ENCODE results near the gene SLIT1.
A peak's percentile ranks its signal among the peaks of the same experiment; 100 is the strongest.

Gene SLIT1

GRCh38 chr10:97185326-97186058 is at the start of gene SLIT1:
Gene SLIT1 (minus strand): TSS chr10:97185959. CDS start chr10:97185674, 285 bp downstream.
- TF ChIP-seq JUND (IDR thresholded peaks at IDR 0.05; ENCODE audit: low read depth) = no peak
- DNase-seq (ENCODE audit: low read depth in 1 of 2, low spot score in 1 of 2) = peak in 1 of 2 experiments; percentile 15
- in situ Hi-C loops (cut with HindIII; ENCODE audit: low pct_unique_long_range_greater_than_20kb, low sequenced_read_pairs) = no loop called here

GRCh38 chr10:97235353-97235752 is 49.6 kb upstream of the SLIT1 start:
- DNase-seq (ENCODE audit: low read depth in 1 of 2, low spot score in 1 of 2) = no peak
- no peak for TF ChIP-seq JUND (IDR thresholded peaks at IDR 0.05; ENCODE audit: low read depth)
- in situ Hi-C loops (cut with HindIII; ENCODE audit: low pct_unique_long_range_greater_than_20kb, low sequenced_read_pairs) = no loop called here

DNA sequence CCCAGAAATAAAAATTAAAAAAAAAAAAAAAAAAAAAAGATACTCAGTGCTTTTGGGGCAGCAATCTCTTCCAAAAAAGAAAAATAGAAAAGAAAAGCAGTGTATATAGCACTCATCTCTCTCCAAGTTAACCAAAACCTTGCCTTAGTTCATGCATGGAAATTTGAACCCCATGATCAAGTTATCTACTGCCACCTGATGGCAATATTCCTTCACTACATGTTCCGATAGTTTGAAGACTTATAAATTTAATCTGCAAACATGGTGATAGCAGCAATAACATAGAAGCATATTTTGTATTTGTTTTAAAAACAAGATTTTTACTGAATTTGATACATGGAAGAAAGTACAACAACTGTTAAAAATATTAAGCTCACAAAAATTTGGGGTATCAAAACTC is 48.6 kb upstream of the SLIT1 start:
- peak in 1 of 2 experiments; percentile 73 for DNase-seq (ENCODE audit: low read depth in 1 of 2, low spot score in 1 of 2)
- in situ Hi-C loops (cut with HindIII; ENCODE audit: low pct_unique_long_range_greater_than_20kb, low sequenced_read_pairs) = no loop called here
- no peak for TF ChIP-seq JUND (IDR thresholded peaks at IDR 0.05; ENCODE audit: low read depth)

GRCh38 chr10:97230146-97230545 is 44.4 kb upstream of the SLIT1 start:
- no peak for TF ChIP-seq JUND (IDR thresholded peaks at IDR 0.05; ENCODE audit: low read depth)
- in situ Hi-C loops (cut with HindIII; ENCODE audit: low pct_unique_long_range_greater_than_20kb, low sequenced_read_pairs) = no loop called here
- no peak for DNase-seq (ENCODE audit: low read depth in 1 of 2, low spot score in 1 of 2)

DNA sequence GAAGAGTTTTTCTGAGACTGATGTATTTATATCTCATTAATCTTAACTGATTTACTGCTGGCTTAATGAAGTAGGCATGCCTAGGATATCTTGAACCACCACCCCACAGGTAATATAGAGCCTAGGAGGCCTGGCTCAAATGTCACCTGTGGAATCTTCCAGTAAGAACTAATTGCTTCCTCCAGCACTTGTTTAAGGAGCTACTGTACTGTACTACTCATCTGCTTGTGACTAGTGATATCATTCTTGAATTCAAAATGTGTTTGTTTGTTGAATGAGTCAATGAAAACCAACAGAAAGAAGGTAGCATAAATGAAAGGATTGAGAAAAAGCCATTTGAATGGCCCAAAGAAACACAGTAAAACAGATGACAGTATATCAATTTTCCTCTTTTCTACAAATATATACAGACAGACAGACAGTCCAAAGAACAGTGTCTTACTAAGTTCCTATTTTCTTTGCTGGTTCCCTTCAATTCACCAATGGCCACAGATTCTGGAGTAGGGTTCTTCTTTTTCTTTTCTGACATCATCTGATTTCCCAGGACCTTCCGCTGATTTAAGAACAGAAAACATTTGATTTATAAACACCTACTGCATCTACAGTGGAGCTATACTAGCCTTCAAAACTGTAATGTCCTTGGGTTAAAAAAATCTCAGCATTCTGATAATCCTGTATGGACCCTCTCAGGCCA is 43.7 kb upstream of the SLIT1 start:
- no peak for TF ChIP-seq JUND (IDR thresholded peaks at IDR 0.05; ENCODE audit: low read depth)
- in situ Hi-C loops (cut with HindIII; ENCODE audit: low pct_unique_long_range_greater_than_20kb, low sequenced_read_pairs) = no loop called here
- DNase-seq (ENCODE audit: low read depth in 1 of 2, low spot score in 1 of 2) = no peak

GRCh38 chr10:97228775-97229157 is 43.0 kb upstream of the SLIT1 start:
- TF ChIP-seq JUND (IDR thresholded peaks at IDR 0.05; ENCODE audit: low read depth) = no peak
- in situ Hi-C loops (cut with HindIII; ENCODE audit: low pct_unique_long_range_greater_than_20kb, low sequenced_read_pairs) = no loop called here
- no peak for DNase-seq (ENCODE audit: low read depth in 1 of 2, low spot score in 1 of 2)

DNA sequence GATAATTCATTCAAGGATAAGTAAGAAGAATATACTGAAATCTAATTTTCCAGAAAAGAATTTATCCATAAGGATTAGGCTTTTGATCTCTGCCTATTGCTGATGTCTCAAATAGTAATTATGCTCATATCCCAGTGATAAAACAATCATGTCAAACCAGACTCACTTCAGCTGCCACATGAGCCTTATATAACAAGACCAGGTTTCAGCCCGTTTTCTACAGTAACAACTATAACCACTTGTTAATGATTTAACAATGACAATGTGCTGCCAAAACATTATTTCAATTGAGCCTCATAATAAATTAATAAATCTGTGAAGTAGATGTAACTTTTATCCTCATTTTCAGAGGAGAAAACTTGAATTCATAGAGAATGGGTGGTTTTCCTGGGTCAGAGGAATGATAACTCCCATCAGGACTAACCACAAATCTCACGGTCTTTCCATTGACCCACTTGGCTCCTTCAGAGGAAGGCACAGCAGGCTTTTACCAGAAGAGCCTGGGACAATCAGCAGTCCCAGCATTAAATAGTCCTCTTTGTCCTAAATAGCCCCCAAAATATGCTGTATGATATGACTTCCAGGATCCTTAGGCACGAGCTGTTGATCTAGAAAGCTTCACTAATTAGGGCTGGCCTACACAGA is 42.5 kb upstream of the SLIT1 start:
- TF ChIP-seq JUND (IDR thresholded peaks at IDR 0.05; ENCODE audit: low read depth) = no peak
- in situ Hi-C loops (cut with HindIII; ENCODE audit: low pct_unique_long_range_greater_than_20kb, low sequenced_read_pairs) = no loop called here

GRCh38 chr10:97226398-97226797 is 40.6 kb upstream of the SLIT1 start:
- DNase-seq (ENCODE audit: low read depth in 1 of 2, low spot score in 1 of 2) = no peak
- no peak for TF ChIP-seq JUND (IDR thresholded peaks at IDR 0.05; ENCODE audit: low read depth)
- in situ Hi-C loops (cut with HindIII; ENCODE audit: low pct_unique_long_range_greater_than_20kb, low sequenced_read_pairs) = no loop called here

More for the DNA sequence above, 42.5 kb upstream of the SLIT1 start:
- DNase-seq (ENCODE audit: low read depth in 1 of 2, low spot score in 1 of 2) = no peak

GRCh38 chr10:97224483-97225435 is 39.0 kb upstream of the SLIT1 start:
- no peak for TF ChIP-seq JUND (IDR thresholded peaks at IDR 0.05; ENCODE audit: low read depth)
- DNase-seq (ENCODE audit: low read depth in 1 of 2, low spot score in 1 of 2) = no peak
- in situ Hi-C loops (cut with HindIII; ENCODE audit: low pct_unique_long_range_greater_than_20kb, low sequenced_read_pairs) = no loop called here

DNA sequence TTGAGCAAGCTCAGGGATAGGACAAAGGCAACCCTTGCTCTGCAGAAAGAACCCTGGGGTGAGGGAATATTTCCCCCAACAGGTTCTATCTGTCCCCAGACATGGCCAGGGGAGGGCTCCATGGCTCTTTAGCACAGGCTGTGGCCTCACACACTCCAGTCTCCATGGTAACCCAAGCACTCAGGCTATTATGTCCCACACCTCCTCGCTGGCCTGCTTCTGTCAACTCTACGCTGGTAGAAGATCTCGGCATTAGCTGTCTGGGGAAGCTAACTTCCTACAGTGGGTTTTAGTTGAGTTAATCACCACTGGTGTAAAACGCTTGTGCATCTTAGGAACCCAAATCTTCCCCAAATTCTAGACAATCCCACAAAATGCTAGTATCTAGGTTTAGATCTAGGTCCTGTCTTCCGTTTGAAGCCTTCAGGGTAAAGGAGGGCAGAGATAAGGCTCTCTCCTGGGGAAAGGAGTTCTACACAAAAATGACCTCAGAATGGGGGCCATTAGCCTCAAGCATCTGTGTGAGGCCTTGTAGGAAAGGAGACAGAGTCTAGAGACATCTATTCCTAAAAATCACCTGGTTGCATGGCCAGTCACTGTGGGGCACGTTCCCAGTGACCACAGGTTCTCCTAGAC is 36.7 kb upstream of the SLIT1 start:
- TF ChIP-seq JUND (IDR thresholded peaks at IDR 0.05; ENCODE audit: low read depth) = no peak
- in situ Hi-C loops (cut with HindIII; ENCODE audit: low pct_unique_long_range_greater_than_20kb, low sequenced_read_pairs) = no loop called here
- no peak for DNase-seq (ENCODE audit: low read depth in 1 of 2, low spot score in 1 of 2)

DNA sequence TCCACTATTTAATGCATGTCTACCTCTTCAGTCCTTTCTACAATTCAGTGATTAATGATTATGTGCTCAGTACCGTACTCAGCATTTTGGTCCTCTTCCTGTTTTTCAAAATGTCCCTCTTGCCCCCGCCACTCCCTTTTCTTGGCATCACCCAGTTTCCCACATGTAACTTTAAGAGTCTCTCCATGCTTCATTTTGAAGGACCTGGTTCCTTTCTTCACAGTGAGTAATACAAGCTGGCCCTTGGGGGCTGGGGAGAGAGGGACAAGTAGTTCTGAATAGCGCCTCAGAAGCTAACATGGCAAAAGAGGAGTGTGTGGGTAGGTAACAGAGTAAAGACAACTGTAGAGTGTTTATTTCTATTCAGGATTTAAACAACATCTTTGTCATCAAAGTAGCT is 34.6 kb upstream of the SLIT1 start:
- TF ChIP-seq JUND (IDR thresholded peaks at IDR 0.05; ENCODE audit: low read depth) = no peak
- DNase-seq (ENCODE audit: low read depth in 1 of 2, low spot score in 1 of 2) = no peak

DNA sequence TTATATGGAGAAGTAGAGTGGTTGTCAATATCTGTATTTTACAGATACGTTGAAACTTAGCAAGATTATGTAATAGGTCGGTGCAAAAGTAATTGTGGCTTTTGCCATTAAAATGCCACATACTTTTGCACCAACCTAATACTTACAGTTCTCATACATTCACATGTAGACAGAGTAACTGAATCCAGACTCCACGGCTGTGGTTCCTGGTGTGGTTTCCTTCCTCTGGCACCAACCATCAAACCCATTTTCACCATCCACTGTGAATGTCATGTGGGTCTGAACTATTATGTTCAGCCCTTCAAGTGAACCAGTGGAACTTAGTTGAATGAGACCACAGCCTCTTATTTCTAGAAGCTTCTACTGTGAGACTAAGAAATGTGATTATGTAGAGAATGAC is 31.5 kb upstream of the SLIT1 start:
- TF ChIP-seq JUND (IDR thresholded peaks at IDR 0.05; ENCODE audit: low read depth) = no peak
- DNase-seq (ENCODE audit: low read depth in 1 of 2, low spot score in 1 of 2) = no peak
- in situ Hi-C loops (cut with HindIII; ENCODE audit: low pct_unique_long_range_greater_than_20kb, low sequenced_read_pairs) = no loop called here

More for the DNA sequence above, 34.6 kb upstream of the SLIT1 start:
- in situ Hi-C loops (cut with HindIII; ENCODE audit: low pct_unique_long_range_greater_than_20kb, low sequenced_read_pairs) = no loop called here

Measured in T47D (cell line).